Neural progenitor cell (in vitro differentiated cells): Measurements from ENCODE around the gene WDR1. TPM values are rescaled to one million over a fixed set of nuclear protein-coding genes. Genes with fewer than 3 reads are reported as not detected.

Experiments
- DNase-seq: peaks from one replicate; pipeline ENCODE4 v3.0.0-alpha.2; 2016; ENCODE audit warnings: low spot score
- H2AFZ ChIP-seq: fragments of 200-600 bp; sonication (generic); replicated peaks from 2 replicates; pipeline ENCODE4 v1.6.1; 2016; ENCODE audit warnings: antibody characterized with exemption
- H3F3A ChIP-seq: fragments of 200-600 bp; sonication (generic); 2 replicates; pipeline ENCODE4 v1.6.1; 2016; ENCODE audit warnings: antibody characterized with exemption, low read depth
- H3K27ac ChIP-seq: fragments of 200-600 bp; sonication (generic); 2 replicates; pipeline ENCODE4 v1.5.1; 2016; ENCODE audit warnings: mild to moderate bottlenecking
- H3K27me3 ChIP-seq: fragments of 200-600 bp; sonication (generic); 2 replicates; pipeline ENCODE4 v1.6.1; 2016; ENCODE audit warnings: mild to moderate bottlenecking, moderate library complexity
- H3K36me3 ChIP-seq: fragments of 200-600 bp; sonication (generic); 2 replicates; pipeline ENCODE4 v1.5.1; 2016
- H3K4me1 ChIP-seq: fragments of 200-600 bp; sonication (generic); 2 replicates; pipeline ENCODE4 v1.6.1; 2016; ENCODE audit warnings: mixed run types
- H3K4me2 ChIP-seq: fragments of 200-600 bp; sonication (generic); 2 replicates; pipeline ENCODE4 v1.6.1; 2016
- H3K4me3 ChIP-seq: fragments of 200-600 bp; sonication (generic); 2 replicates; pipeline ENCODE4 v1.5.1; 2016
- H3K79me2 ChIP-seq: fragments of 200-600 bp; sonication (generic); 2 replicates; pipeline ENCODE4 v1.6.1; 2016; ENCODE audit warnings: low read depth
- H3K9ac ChIP-seq: fragments of 200-600 bp; sonication (generic); 2 replicates; pipeline ENCODE4 v1.6.1; 2016
- H3K9me3 ChIP-seq: fragments of 200-600 bp; sonication (generic); 2 replicates; pipeline ENCODE4 v1.5.1; 2016; ENCODE audit warnings: low read depth
- H4K20me1 ChIP-seq: fragments of 200-600 bp; sonication (generic); 2 replicates; pipeline ENCODE4 v1.6.1; 2016; ENCODE audit warnings: low read depth
- H3K27ac Mint-ChIP-seq: 3 replicates; pipeline ENCODE4 v1.8.0; 2021; ENCODE audit warnings: mixed read lengths
- H3K27me3 Mint-ChIP-seq: 2 replicates; pipeline ENCODE4 v1.8.0; 2022; ENCODE audit warnings: low read depth, mild to moderate bottlenecking, inconsistent platforms, moderate library complexity, mixed read lengths; ENCODE audit not compliant: insufficient read depth
- H3K36me3 Mint-ChIP-seq: 3 replicates; pipeline ENCODE4 v1.8.0; 2021; ENCODE audit warnings: mixed read lengths
- H3K4me1 Mint-ChIP-seq: 3 replicates; pipeline ENCODE4 v1.8.0; 2021; ENCODE audit warnings: mixed read lengths
- H3K4me3 Mint-ChIP-seq: 3 replicates; pipeline ENCODE4 v1.8.0; 2021; ENCODE audit warnings: mild to moderate bottlenecking, moderate library complexity, mixed read lengths
- H3K9me3 Mint-ChIP-seq: 3 replicates; pipeline ENCODE4 v1.8.0; 2020; ENCODE audit warnings: mixed read lengths
- CTCF ChIP-seq: fragments of 200-600 bp; sonication (generic); IDR thresholded peaks from 2 replicates; pipeline ENCODE4 v1.5.1; 2017; ENCODE audit warnings: antibody characterized with exemption, mild to moderate bottlenecking
- EZH2 ChIP-seq: fragments of 200-600 bp; sonication (generic); IDR thresholded peaks from 2 replicates; pipeline ENCODE4 v1.6.1; 2017; ENCODE audit warnings: antibody characterized with exemption, mild to moderate bottlenecking, moderate library complexity
- EZH2phosphoT487 ChIP-seq: fragments of 200-600 bp; sonication (generic); IDR thresholded peaks from 2 replicates; pipeline ENCODE4 v1.6.1; 2017; ENCODE audit warnings: antibody characterized with exemption
- total RNA-seq: library from RNA; depleted of rRNA; stranded (reverse); fragments of >200 nt; gene quantifications from 2 replicates; pipeline ENCODE4 v1.2.3, GENCODE V29; 2015; ENCODE audit warnings: low replicate concordance

WDR1 gene
- total RNA-seq, 1 donor from 2014 or later: 83.1 TPM

GRCh38 chr4:10045481-10045880 lies 71.1 kb downstream of the WDR1 start:
- H3K4me1 Mint-ChIP-seq: peaks cover 13% of the 10 kb centered on the region
- no peak overlapping the region for H3K27ac Mint-ChIP-seq

GRCh38 chr4:10041036-10041435 lies 75.6 kb downstream of the WDR1 start:
- no peak for DNase-seq
- Histone ChIP-seq H3K36me3 (no peaks in the 10 kb centered on the region), H3K9ac (no peak overlapping the region), H3K9me3 (no peaks in the 10 kb centered on the region), H3K27me3 (no peaks in the 10 kb centered on the region), H4K20me1 (no peaks in the 10 kb centered on the region), H3F3A (no peaks in the 10 kb centered on the region), H2AFZ (no peak overlapping the region), H3K4me3 (no peak overlapping the region), H3K27ac (no peak overlapping the region), H3K4me2 (no peak overlapping the region), H3K79me2 (no peaks in the 10 kb centered on the region), H3K4me1 (no peaks in the 10 kb centered on the region)
- H3K9me3 Mint-ChIP-seq: peaks cover 11% of the 10 kb centered on the region
- no peak overlapping the region for H3K4me3 Mint-ChIP-seq
- H3K27me3 Mint-ChIP-seq: peaks cover 9% of the 10 kb centered on the region
- TF ChIP-seq EZH2phosphoT487 (no peak), EZH2 (no peak), CTCF (no peak)
- no peaks in the 10 kb centered on the region for H3K36me3 Mint-ChIP-seq
- no peaks in the 10 kb centered on the region for H3K4me1 Mint-ChIP-seq
- H3K27ac Mint-ChIP-seq: no peak overlapping the region

More at GRCh38 chr4:10045481-10045880, 71.1 kb downstream of the WDR1 start:
- no peaks in the 10 kb centered on the region for H4K20me1 ChIP-seq
- no peaks in the 10 kb centered on the region for H3K27me3 ChIP-seq
- no peaks in the 10 kb centered on the region for H3F3A ChIP-seq
- no peaks in the 10 kb centered on the region for H3K9me3 ChIP-seq
- Mint-ChIP-seq H3K36me3 (no peaks in the 10 kb centered on the region), H3K4me3 (no peak overlapping the region), H3K27me3 (peaks cover 13% of the 10 kb centered on the region), H3K9me3 (peaks cover 8% of the 10 kb centered on the region)
- H3K4me2 ChIP-seq: no peak overlapping the region
- peaks cover 11% of the 10 kb centered on the region for H3K4me1 ChIP-seq
- TF ChIP-seq EZH2phosphoT487 (no peak), CTCF (no peak), EZH2 (no peak)
- no peak overlapping the region for H3K4me3 ChIP-seq
- H3K9ac ChIP-seq: no peak overlapping the region
- no peaks in the 10 kb centered on the region for H3K79me2 ChIP-seq
- no peak overlapping the region for H3K27ac ChIP-seq
- no peaks in the 10 kb centered on the region for H3K36me3 ChIP-seq
- DNase-seq: no peak
- no peak overlapping the region for H2AFZ ChIP-seq

- Histone ChIP-seq H3K36me3 (no peaks in the 10 kb centered on the region), H3K9ac (no peak overlapping the region), H3K79me2 (no peaks in the 10 kb centered on the region), H3K4me1 (no peaks in the 10 kb centered on the region), H3K27me3 (no peaks in the 10 kb centered on the region), H3K9me3 (no peaks in the 10 kb centered on the region), H3K4me3 (no peak overlapping the region), H3F3A (no peaks in the 10 kb centered on the region), H3K4me2 (no peak overlapping the region), H4K20me1 (no peaks in the 10 kb centered on the region), H2AFZ (no peak overlapping the region), H3K27ac (no peak overlapping the region)
- Mint-ChIP-seq H3K27ac (peak overlapping the region; percentile 30), H3K27me3 (peaks cover 13% of the 10 kb centered on the region), H3K4me3 (no peak overlapping the region), H3K4me1 (no peaks in the 10 kb centered on the region), H3K9me3 (peaks cover 11% of the 10 kb centered on the region), H3K36me3 (no peaks in the 10 kb centered on the region)
- no peak for DNase-seq
- TF ChIP-seq EZH2phosphoT487 (no peak), EZH2 (no peak), CTCF (no peak)
Observed at GRCh38 chr4:10040049-10040892, 76.3 kb downstream of the WDR1 start.
